LNCAP (cell line): ENCODE results near the gene CREB5.

ENCODE experiments used
- TF ChIP-seq, protein P1 (sequence below): fragments of 450-650 bp; IDR thresholded peaks from 2 replicates; pipeline ENCODE4 v1.5.1; 2017; ENCODE audit warnings: mild to moderate bottlenecking

Gene CREB5

DNA sequence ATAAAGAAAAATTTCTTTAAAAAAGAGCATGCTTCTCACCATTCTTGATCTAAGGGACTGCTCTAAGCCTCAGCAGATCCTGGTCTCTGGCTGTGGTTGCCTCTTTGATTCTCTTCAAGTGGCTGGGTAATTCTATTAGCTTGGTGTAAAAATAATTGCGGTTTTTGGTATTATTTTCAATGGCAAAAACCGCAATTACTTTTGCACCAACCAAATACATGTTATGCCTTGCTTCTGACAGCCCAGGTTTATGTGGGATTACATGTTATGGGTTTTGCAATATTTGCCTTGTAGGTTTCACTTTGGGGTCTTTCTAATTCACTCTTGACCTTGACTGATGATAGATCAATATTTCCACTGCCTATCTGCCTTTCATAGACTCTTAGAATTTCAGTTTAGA lies 20.0 kb upstream of the CREB5 start:
- TF ChIP-seq, protein P1, sequence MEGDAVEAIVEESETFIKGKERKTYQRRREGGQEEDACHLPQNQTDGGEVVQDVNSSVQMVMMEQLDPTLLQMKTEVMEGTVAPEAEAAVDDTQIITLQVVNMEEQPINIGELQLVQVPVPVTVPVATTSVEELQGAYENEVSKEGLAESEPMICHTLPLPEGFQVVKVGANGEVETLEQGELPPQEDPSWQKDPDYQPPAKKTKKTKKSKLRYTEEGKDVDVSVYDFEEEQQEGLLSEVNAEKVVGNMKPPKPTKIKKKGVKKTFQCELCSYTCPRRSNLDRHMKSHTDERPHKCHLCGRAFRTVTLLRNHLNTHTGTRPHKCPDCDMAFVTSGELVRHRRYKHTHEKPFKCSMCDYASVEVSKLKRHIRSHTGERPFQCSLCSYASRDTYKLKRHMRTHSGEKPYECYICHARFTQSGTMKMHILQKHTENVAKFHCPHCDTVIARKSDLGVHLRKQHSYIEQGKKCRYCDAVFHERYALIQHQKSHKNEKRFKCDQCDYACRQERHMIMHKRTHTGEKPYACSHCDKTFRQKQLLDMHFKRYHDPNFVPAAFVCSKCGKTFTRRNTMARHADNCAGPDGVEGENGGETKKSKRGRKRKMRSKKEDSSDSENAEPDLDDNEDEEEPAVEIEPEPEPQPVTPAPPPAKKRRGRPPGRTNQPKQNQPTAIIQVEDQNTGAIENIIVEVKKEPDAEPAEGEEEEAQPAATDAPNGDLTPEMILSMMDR, result no peak

- TF ChIP-seq, protein P1, result no peak
These were observed 16.9 kb upstream of the CREB5 start for GRCh38 chr7:28395404-28395803.

DNA sequence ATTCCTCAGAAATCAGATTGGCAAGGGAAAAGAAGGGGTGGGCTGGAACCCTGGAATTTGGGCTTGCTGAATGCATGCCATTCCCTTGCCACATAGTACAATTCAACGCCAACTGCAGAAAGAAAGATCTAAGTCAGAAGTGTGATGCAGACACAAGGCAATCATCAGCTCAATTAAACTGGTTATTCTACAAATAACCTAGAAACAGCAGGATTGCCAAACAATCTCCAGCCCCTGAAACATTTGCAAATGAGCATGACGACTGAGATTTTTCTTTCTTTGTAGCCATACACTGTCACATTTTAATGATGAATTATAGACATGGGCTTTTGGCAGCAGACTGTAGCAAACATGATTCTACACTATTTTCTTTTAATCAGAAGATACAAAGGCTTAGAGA lies 16.5 kb upstream of the CREB5 start:
- TF ChIP-seq, protein P1, result no peak

DNA sequence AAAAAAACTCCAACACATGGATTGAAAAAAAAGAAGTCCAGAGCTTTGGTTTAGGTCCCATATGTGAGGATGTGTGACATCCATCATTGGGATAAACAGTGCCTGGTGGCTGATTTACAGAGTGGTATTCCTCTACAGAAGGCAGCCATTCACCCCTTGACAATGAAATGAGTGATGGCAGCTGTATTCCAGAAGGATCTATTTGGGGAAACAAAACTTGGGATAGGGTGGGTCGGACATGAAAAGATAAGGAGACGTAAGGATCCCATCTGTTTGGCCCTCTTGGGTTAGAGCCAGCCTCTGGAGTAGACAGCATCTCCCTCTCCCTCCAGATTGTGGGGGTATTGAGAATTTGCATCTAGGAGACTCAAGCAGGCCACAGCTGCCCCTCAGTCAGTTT lies 15.2 kb upstream of the CREB5 start:
- TF ChIP-seq, protein P1, result no peak

DNA sequence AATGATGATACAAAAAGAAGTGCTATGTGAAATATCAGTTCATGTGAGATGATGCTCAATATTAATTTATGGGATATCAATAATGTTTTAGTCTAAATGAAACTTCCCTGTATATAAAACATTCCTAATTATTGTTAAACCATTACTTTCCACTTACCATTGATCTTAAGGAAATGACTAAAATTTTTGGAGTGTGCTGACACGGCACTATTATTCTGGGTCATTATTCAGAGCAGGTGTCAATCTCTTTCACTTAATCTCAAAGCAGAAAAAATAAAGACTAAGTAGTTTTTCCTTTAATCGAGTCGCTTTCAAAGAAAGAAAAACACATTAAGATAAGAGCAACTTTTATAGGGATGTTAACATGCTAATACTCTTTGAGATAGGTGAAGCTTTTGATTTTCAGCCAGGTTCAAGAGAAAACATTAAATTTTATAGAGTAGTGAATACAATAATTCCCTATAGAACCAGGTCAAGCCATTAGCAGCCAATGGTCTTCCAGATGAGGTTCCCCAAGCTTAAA lies 11.4 kb upstream of the CREB5 start:
- TF ChIP-seq, protein P1, result no peak

DNA sequence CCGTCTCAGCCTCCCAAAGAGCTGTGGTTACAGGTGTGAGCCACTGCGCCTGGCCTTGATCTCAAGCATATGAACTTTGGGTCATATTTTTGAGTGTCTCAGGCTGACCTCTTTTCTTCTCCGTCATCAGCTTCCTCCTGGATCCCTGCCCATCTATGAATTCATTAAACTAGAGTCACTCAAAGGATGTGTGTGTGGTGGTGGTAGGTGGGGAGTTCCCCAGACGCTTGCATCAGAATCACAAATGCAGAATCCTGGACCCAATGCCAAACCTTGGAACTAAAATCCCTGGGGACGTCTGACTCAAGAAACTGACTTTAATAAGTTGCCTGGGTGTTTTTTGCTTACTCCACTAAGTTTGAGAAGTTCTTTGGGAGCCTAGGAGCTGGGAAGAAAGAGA lies 6.7 kb upstream of the CREB5 start:
- TF ChIP-seq, protein P1, result no peak

DNA sequence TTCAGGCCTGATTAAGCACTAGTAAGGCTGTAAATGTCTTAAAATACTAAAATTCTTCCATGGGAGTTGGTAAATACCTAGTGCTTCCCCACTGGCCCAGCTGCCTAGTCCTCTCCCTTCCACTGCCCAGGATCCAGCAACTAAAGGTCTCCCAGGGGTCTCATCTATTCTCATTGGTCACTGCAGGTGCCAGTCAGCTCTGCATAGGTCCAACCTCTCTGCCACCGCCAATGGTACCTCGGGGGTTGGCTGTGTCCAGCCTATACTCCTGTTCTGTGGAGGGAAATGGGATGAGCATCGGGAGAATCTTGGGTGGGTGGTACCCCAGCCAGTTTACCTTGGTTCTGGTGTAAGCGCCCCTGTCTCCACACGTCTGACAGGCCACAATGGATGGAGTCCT lies 6.1 kb upstream of the CREB5 start:
- TF ChIP-seq, protein P1, result no peak

DNA sequence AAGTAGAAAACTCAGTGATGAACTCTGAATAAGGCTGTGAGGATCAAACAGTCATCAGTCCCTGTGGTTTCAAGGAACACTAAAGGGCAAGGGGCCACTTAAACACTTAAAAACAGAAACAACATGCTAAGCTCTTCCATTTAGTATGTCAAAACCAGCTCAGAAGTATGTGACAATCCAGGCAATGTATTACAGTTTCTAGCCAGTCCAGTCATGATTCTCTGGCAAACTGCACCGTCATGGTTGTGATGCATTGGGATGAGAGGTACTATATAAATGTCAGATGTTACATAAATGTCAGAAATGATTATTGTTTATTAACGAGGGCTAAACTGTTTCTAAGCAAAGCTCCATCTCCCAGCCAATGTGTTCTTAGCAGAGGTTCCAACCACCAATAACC lies 4.7 kb upstream of the CREB5 start:
- TF ChIP-seq, protein P1, result no peak
